HEK293T (cell line): ENCODE measurements around the gene ITM2B.

Experiments used
- ELF4 ChIP-seq: fragments of 450-650 bp; IDR thresholded peaks from 2 replicates; pipeline ENCODE4 v1.6.1; 2017; ENCODE audit warnings: antibody characterized with exemption
- FOXA1 ChIP-seq: fragments of 450-650 bp; IDR thresholded peaks from 2 replicates; pipeline ENCODE4 v1.6.1; 2016; ENCODE audit warnings: mild to moderate bottlenecking
- FOXK2 ChIP-seq: fragments of 450-650 bp; IDR thresholded peaks from 2 replicates; pipeline ENCODE4 v1.6.1; 2016; ENCODE audit warnings: mild to moderate bottlenecking
- FOXM1 ChIP-seq: fragments of 450-650 bp; IDR thresholded peaks from 2 replicates; pipeline ENCODE4 v1.6.1; 2017; ENCODE audit warnings: mild to moderate bottlenecking, borderline replicate concordance
- L3MBTL2 ChIP-seq: fragments of 450-650 bp; conservative IDR thresholded peaks from 2 replicates; pipeline ENCODE4 v1.6.1; 2016; ENCODE audit warnings: mild to moderate bottlenecking
- NFRKB ChIP-seq: fragments of 450-650 bp; IDR thresholded peaks from 2 replicates; pipeline ENCODE4 v1.6.1; 2016; ENCODE audit warnings: mild to moderate bottlenecking, moderate library complexity
- SP1 ChIP-seq: fragments of 450-650 bp; IDR thresholded peaks from 2 replicates; pipeline ENCODE4 v1.6.1; 2017
- TF ChIP-seq, protein P1 (sequence below): fragments of 450-650 bp; IDR thresholded peaks from 2 replicates; pipeline ENCODE4 v1.6.1; 2016

DNA sequence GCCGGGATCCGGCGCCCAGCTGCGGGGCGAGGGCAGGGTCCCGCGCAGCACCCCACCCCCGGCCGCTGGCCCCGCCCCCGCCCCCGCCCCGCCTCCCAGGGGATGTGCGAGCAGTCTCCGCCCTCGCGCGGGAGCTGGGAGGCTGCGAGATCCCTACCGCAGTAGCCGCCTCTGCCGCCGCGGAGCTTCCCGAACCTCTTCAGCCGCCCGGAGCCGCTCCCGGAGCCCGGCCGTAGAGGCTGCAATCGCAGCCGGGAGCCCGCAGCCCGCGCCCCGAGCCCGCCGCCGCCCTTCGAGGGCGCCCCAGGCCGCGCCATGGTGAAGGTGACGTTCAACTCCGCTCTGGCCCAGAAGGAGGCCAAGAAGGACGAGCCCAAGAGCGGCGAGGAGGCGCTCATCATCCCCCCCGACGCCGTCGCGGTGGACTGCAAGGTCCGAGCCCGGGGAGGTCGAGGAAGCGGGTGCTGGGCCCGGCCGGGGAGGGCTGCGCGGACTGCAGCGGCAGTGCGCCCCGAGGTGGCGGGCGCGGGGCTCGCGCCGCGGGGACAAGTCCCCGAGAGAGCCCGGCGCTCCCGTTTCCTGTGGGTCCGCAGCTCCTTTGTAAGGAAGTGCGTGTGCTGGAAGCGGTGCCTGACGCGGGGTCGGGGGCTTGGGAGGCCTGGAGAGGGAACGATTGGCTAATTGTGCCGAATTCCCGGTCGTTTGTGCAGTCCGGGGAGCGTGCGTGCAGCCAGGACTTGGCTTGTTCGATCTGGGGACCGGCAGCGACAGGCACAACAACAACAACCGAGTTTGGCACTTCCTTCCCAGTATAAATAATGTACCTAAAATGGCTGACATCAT, at the start of gene ITM2B:
- no peak for TF ChIP-seq L3MBTL2
- TF ChIP-seq FOXA1: no peak
- TF ChIP-seq NFRKB: no peak
- no peak for TF ChIP-seq FOXK2
- TF ChIP-seq, protein P1, sequence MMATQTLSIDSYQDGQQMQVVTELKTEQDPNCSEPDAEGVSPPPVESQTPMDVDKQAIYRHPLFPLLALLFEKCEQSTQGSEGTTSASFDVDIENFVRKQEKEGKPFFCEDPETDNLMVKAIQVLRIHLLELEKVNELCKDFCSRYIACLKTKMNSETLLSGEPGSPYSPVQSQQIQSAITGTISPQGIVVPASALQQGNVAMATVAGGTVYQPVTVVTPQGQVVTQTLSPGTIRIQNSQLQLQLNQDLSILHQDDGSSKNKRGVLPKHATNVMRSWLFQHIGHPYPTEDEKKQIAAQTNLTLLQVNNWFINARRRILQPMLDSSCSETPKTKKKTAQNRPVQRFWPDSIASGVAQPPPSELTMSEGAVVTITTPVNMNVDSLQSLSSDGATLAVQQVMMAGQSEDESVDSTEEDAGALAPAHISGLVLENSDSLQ: no peak
- TF ChIP-seq FOXM1: no peak
- no peak for TF ChIP-seq ELF4
- TF ChIP-seq SP1: no peak
